Measurements from ENCODE around the gene FAM204A. TPM values are rescaled to one million over a fixed set of nuclear protein-coding genes. Genes with fewer than 3 reads are reported as not detected.

Gene FAM204A
- total RNA-seq, result 48.5 TPM
- long read RNA-seq, full-length matches to known transcripts, result 8 of 9 reads
- long read RNA-seq, partial matches to known transcripts, result 0 of 9 reads
- long read RNA-seq, other reads (novel, unspliced or antisense), result 1 of 9 reads

- ATAC-seq (peak; percentile 99), DNase-seq (ENCODE audit: missing footprints) (peak; percentile 95)
- intact Hi-C loops (cut with DNase I), result no loop called here
These were observed at the start of gene FAM204A for GRCh38 chr10:118341791-118342637. FAM204A (minus strand) TSS chr10:118342324; CDS start chr10:118336415, 5,909 bp downstream.

GRCh38 chr10:118383699-118384098 lies 41.6 kb upstream of the FAM204A start:
- intact Hi-C loops (cut with DNase I), result no loop called here
- ATAC-seq, result no peak

GRCh38 chr10:118383063-118383689 lies 41.1 kb upstream of the FAM204A start:
- DNase-seq (ENCODE audit: missing footprints) (no peak), ATAC-seq (no peak)
- intact Hi-C loops (cut with DNase I), result no loop called here

More at GRCh38 chr10:118383699-118384098, 41.6 kb upstream of the FAM204A start:
- no peak for DNase-seq (ENCODE audit: missing footprints)

GRCh38 chr10:118374404-118374803 lies 32.3 kb upstream of the FAM204A start:
- no peak for DNase-seq (ENCODE audit: missing footprints)
- intact Hi-C loops (cut with DNase I), result no loop called here
- ATAC-seq, result no peak

GRCh38 chr10:118373786-118374185 lies 31.7 kb upstream of the FAM204A start:
- intact Hi-C loops (cut with DNase I), result no loop called here
- DNase-seq (ENCODE audit: missing footprints) (no peak), ATAC-seq (no peak)

- no peak for DNase-seq (ENCODE audit: missing footprints)
- no peak for ATAC-seq
- intact Hi-C loops (cut with DNase I), result no loop called here
These were observed 28.4 kb upstream of the FAM204A start for GRCh38 chr10:118370499-118370898.

GRCh38 chr10:118369641-118370205 lies 27.6 kb upstream of the FAM204A start:
- DNase-seq (ENCODE audit: missing footprints), result no peak
- no peak for ATAC-seq
- intact Hi-C loops (cut with DNase I), result no loop called here

- DNase-seq (ENCODE audit: missing footprints) (no peak), ATAC-seq (no peak)
- intact Hi-C loops (cut with DNase I), result no loop called here
These were observed 23.6 kb upstream of the FAM204A start for GRCh38 chr10:118365702-118366101.

GRCh38 chr10:118362103-118362502 lies 20.0 kb upstream of the FAM204A start:
- no peak for ATAC-seq
- intact Hi-C loops (cut with DNase I), result no loop called here
- DNase-seq (ENCODE audit: missing footprints), result no peak

GRCh38 chr10:118358327-118358726 lies 16.2 kb upstream of the FAM204A start:
- DNase-seq (ENCODE audit: missing footprints), result no peak
- ATAC-seq, result no peak
- intact Hi-C loops (cut with DNase I), result no loop called here

- intact Hi-C loops (cut with DNase I), result no loop called here
- ATAC-seq (no peak), DNase-seq (ENCODE audit: missing footprints) (no peak)
These were observed 15.7 kb upstream of the FAM204A start for GRCh38 chr10:118357841-118358240.

GRCh38 chr10:118356628-118357027 lies 14.5 kb upstream of the FAM204A start:
- intact Hi-C loops (cut with DNase I), result no loop called here
- no peak for DNase-seq (ENCODE audit: missing footprints)
- no peak for ATAC-seq

- ATAC-seq (no peak), DNase-seq (ENCODE audit: missing footprints) (no peak)
- intact Hi-C loops (cut with DNase I), result no loop called here
These were observed 13.1 kb upstream of the FAM204A start for GRCh38 chr10:118355234-118355633.

- DNase-seq (ENCODE audit: missing footprints) (no peak), ATAC-seq (no peak)
- intact Hi-C loops (cut with DNase I), result no loop called here
These were observed 7.1 kb upstream of the FAM204A start for GRCh38 chr10:118349235-118349634.

GRCh38 chr10:118343549-118343948 lies 1.4 kb upstream of the FAM204A start:
- ATAC-seq (no peak), DNase-seq (ENCODE audit: missing footprints) (no peak)
- intact Hi-C loops (cut with DNase I), result no loop called here

GRCh38 chr10:118343115-118343514 lies 991 bp upstream of the FAM204A start:
- DNase-seq (ENCODE audit: missing footprints), result no peak
- intact Hi-C loops (cut with DNase I), result no loop called here
- ATAC-seq, result no peak

- intact Hi-C loops (cut with DNase I), result no loop called here
- ATAC-seq, result no peak
- no peak for DNase-seq (ENCODE audit: missing footprints)
These were observed 505 bp upstream of the FAM204A start for GRCh38 chr10:118342638-118343020.

GRCh38 chr10:118340486-118340885 lies 1.6 kb downstream of the FAM204A start:
- no peak for DNase-seq (ENCODE audit: missing footprints)
- intact Hi-C loops (cut with DNase I), result no loop called here
- ATAC-seq, result no peak

GRCh38 chr10:118339111-118339510 lies 3.0 kb downstream of the FAM204A start:
- intact Hi-C loops (cut with DNase I), result loop anchor here (10.0 kb wide), 1 partner anchor 294 kb away; the partner anchor contains the start of gene RAB11FIP2
- DNase-seq (ENCODE audit: missing footprints), result no peak
- ATAC-seq, result peak; percentile 78

GRCh38 chr10:118337356-118337755 lies 4.8 kb downstream of the FAM204A start:
- ATAC-seq (no peak), DNase-seq (ENCODE audit: missing footprints) (no peak)
- intact Hi-C loops (cut with DNase I), result loop anchor here (10.0 kb wide), 1 partner anchor 293 kb away; the partner anchor contains the start of gene RAB11FIP2
